Pancreas (tissue), 10 donors: ENCODE measurements around the gene TMPRSS2. TPM values are rescaled to one million over a fixed set of nuclear protein-coding genes. Genes with fewer than 3 reads are reported as not detected.

ENCODE experiments used
- ATAC-seq, 4 donors: fragments of 200-7000 bp; cut with Tn5 transposase; one replicate each; pipeline versions ENCODE4 v1.8.0 to v1.9.1; 2020; ENCODE audit warnings: mild to moderate bottlenecking in 4 of 4, moderate library complexity in 4 of 4
- DNase-seq, 6 donors: peaks; one replicate each; pipeline ENCODE4 v3.0.0-alpha.2; 2020
- FAIRE-seq: peaks from 2 replicates; lab custom pipeline; 2012; peaks lifted over from hg19 to GRCh38; lab: Jason Lieb, UNC
- H3K27ac ChIP-seq, 4 donors: fragments of 200-600 bp; sonication (generic); 1 replicate in 3 of 4; 2 replicates in 1 of 4; pipeline versions ENCODE4 v1.5.0 to v1.8.0; 2020
- H3K27me3 ChIP-seq, 4 donors: fragments of 200-600 bp; one replicate each; pipeline ENCODE4 v1.8.0; 2021
- H3K36me3 ChIP-seq, 3 donors: fragments of 200-600 bp; sonication (generic) in 1 of 3; one replicate each; pipeline versions ENCODE4 v1.5.0 to v1.8.0; 2020 to 2021
- H3K4me1 ChIP-seq, 3 donors: fragments of 200-600 bp; one replicate each; pipeline ENCODE4 v1.8.0; 2021
- H3K4me3 ChIP-seq, 4 donors: fragments of 200-600 bp; sonication (generic) in 2 of 4; one replicate each; pipeline versions ENCODE4 v1.5.0 to v1.8.0; 2020 to 2021
- H3K9me3 ChIP-seq, 4 donors: fragments of 200-600 bp; one replicate each; pipeline ENCODE4 v1.8.0; 2021
- CTCF ChIP-seq, 4 donors: fragments of 200-600 bp; sonication (generic) in 3 of 4; IDR thresholded peaks; one replicate each; pipeline versions ENCODE4 v1.5.0 to v1.8.0; 2021; ENCODE audit warnings: antibody characterized with exemption in 4 of 4
- WGBS, 2 donors: extraction: QIAGEN DNeasy Blood & Tissue Kit; methylation state at CpG; one replicate each; pipeline ENCODE4 v1.1.7; 2013; 5-methylcytosine and 5-hydroxymethylcytosine counted together
- intact Hi-C, 3 donors: fragments of 100-400 bp; cut with DNase I; formaldehyde crosslinking; loops; one replicate each; pipeline versions ENCODE4 v1.11.1 to v1.14.2; 2022
- polyA plus RNA-seq, 2 donors: library from polyadenylated mRNA; stranded (reverse); fragments of 200-250 nt; gene quantifications; one replicate each; pipeline ENCODE4 v1.2.3, GENCODE V29; 2013
- total RNA-seq, 6 donors: library from RNA; stranded (reverse); fragmentation: NEBNext Ultra II Directional in 4 of 6; extraction: Animal tissue kit (Norgen Biotek cat#: 25700) in 4 of 6; gene quantifications; one replicate each; pipeline versions ENCODE4 v1.2.1 to v1.2.4, GENCODE V29; 2021 to 2023
- donor health status: healthy with polysubstance abuse.
- donor health status: DM: no; HTN: no; CAD: no; lungs with moderate emphysema.
- donor health status: DM: no; HTN: no; CAD: no.
- donor health status: control.
- donor health status: control.
- donor health status: Bipolar disorder and iron deficiency.
- donor health status: DM: yes; HTN: yes; CAD: no.
- donor health status: DM: no; HTN: no; CAD: no.
- donor health status: DM: no; HTN: no; CAD: no.
- donor health status: DM: yes; HTN: yes; CAD: no.

The TMPRSS2 gene
- total and polyA plus RNA-seq, 8 donors: 42.2 to 88.8 (median 69.6) TPM

DNA sequence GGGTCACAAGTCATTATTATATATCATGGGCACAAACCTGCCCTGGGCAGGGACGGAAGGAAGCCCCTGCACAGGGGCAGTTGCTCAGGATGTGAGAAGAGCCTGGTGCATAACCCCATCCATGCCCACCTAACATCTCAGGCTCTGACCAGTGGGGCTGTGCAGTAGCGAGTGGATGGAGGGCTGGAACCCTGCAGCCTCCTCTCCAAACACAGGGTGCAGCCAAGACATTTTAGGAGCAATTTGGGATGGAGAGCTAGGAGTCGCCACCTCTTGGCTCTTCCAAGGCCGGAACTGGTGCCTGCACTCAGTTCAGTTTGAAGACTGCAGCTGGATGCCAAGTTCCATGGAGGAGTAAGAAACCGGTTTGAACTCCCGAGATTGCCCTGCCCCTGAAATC lies 79.1 kb downstream of the TMPRSS2 start:
- intact Hi-C loops: no loop called here
- Histone ChIP-seq H3K9me3 (no peaks in the 10 kb centered on the region), H3K4me1 (no peaks in the 10 kb centered on the region), H3K4me3 (no peak overlapping the region), H3K36me3 (peaks cover 0 to 10% (median 0%) of the 10 kb centered on the region in 3 donors), H3K27me3 (no peaks in the 10 kb centered on the region), H3K27ac (no peak overlapping the region)
- ATAC-seq (no peak), FAIRE-seq (no peak), DNase-seq (no peak)
- 88 to 92% methylated on average over 6 of the region's 6 CpGs for WGBS, 2 donors
- TF ChIP-seq CTCF (IDR thresholded peaks at IDR 0.05): no peak

- ATAC-seq: no peak
- WGBS, 2 donors: 95 to 97% methylated on average over 8 of the region's 8 CpGs
- no peaks in the 10 kb centered on the region for H3K4me1 ChIP-seq
- intact Hi-C loops: no loop called here
- peaks cover 0 to 10% (median 0%) of the 10 kb centered on the region in 3 donors for H3K36me3 ChIP-seq
- FAIRE-seq: no peak
- H3K27me3 ChIP-seq: no peaks in the 10 kb centered on the region
- TF ChIP-seq CTCF (IDR thresholded peaks at IDR 0.05): no peak
- H3K9me3 ChIP-seq: no peaks in the 10 kb centered on the region
- DNase-seq: no peak
- no peak overlapping the region for H3K4me3 ChIP-seq
- H3K27ac ChIP-seq: no peak overlapping the region
These were observed 79.6 kb downstream of the TMPRSS2 start for GRCh38 chr21:41428311-41428710.

- no peak for FAIRE-seq
- Histone ChIP-seq H3K9me3 (no peaks in the 10 kb centered on the region), H3K27me3 (no peaks in the 10 kb centered on the region), H3K4me3 (no peak overlapping the region), H3K27ac (no peak overlapping the region), H3K36me3 (peaks cover 0 to 10% (median 0%) of the 10 kb centered on the region in 3 donors), H3K4me1 (no peaks in the 10 kb centered on the region)
- no peak for DNase-seq
- WGBS, 2 donors: 91 to 94% methylated on average over 8 of the region's 8 CpGs
- no peak for ATAC-seq
- TF ChIP-seq CTCF (IDR thresholded peaks at IDR 0.05): no peak
- intact Hi-C loops: no loop called here
These were observed 80.4 kb downstream of the TMPRSS2 start for GRCh38 chr21:41427556-41427955.

GRCh38 chr21:41426676-41427404 lies 81.1 kb downstream of the TMPRSS2 start:
- peak in 1 of 6 donors; percentile 19 for DNase-seq
- FAIRE-seq: no peak
- Histone ChIP-seq H3K4me1 (no peaks in the 10 kb centered on the region), H3K4me3 (peak overlapping the region; percentile 43 to 74 (median 55)), H3K9me3 (no peaks in the 10 kb centered on the region), H3K27me3 (no peaks in the 10 kb centered on the region), H3K27ac (no peak overlapping the region), H3K36me3 (peaks cover 0 to 3% (median 0%) of the 10 kb centered on the region in 3 donors)
- 29 to 32% methylated on average over 41 of the region's 41 CpGs for WGBS, 2 donors
- no peak for TF ChIP-seq CTCF (IDR thresholded peaks at IDR 0.05)
- ATAC-seq: peak; percentile 26 to 49 (median 38)
- intact Hi-C loops: no loop called here
